ENCODE data around the gene ANO7.

The ANO7 gene

DNA sequence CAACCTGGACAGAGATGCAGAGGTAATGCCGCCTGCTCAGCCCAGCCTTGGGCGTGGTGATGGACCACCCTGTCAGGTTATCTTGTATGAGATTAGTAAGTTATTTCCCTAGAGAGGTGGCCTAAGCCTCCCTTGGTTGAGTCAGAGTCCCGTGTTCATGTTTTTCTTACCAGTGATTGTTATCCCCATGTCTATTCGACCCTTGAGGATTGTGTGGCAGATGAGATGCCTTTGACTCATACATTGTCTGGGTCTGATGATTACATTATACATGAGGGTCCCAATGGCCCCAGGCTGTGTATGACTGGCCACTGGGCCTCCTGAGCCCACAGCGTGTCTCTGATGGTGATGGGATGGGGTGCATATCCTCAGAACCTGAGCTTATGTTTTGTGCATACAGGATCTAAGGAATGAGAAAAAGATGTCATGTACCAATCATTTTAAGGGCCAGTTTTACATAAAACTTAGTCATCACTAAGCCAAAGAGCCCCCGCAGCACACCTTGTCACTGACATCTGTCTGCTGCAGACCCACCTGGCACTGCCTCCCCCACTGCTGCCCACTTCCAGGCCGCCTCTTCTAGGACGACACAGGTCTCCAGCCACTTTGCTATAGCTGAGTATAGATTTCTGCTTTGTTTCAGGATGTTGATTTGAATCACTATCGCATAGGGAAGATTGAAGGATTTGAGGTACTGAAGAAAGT lies 30.5 kb upstream of the ANO7 start:
- no peaks in the 10 kb centered on the region for H3K27me3 ChIP-seq (ENCODE audit: control insufficient read depth, insufficient read depth, low read length)
- no peak overlapping the region for H3K27ac ChIP-seq (ENCODE audit: low read depth, low read length)
- H3K4me1 ChIP-seq (ENCODE audit: control insufficient read depth, insufficient read depth, low read length) = no peaks in the 10 kb centered on the region; the same call in 1 of the 2 replicates
- H3K9me3 ChIP-seq (ENCODE audit: control insufficient read depth, insufficient read depth, low read depth, low read length) = no peaks in the 10 kb centered on the region
- H3K9ac ChIP-seq (ENCODE audit: low read length) = no peak overlapping the region
- peaks cover 32% of the 10 kb centered on the region for H3K36me3 ChIP-seq (ENCODE audit: control insufficient read depth, insufficient read depth, low read length)
- H3K4me3 ChIP-seq (ENCODE audit: low read depth, low read length) = no peak overlapping the region

- H3K36me3 ChIP-seq (ENCODE audit: control insufficient read depth, insufficient read depth, low read length) = peaks cover 33% of the 10 kb centered on the region
- H3K4me3 ChIP-seq (ENCODE audit: low read depth, low read length) = no peak overlapping the region
- no peaks in the 10 kb centered on the region; the same call in 1 of the 2 replicates for H3K4me1 ChIP-seq (ENCODE audit: control insufficient read depth, insufficient read depth, low read length)
- H3K9me3 ChIP-seq (ENCODE audit: control insufficient read depth, insufficient read depth, low read depth, low read length) = no peaks in the 10 kb centered on the region
- no peaks in the 10 kb centered on the region for H3K27me3 ChIP-seq (ENCODE audit: control insufficient read depth, insufficient read depth, low read length)
- H3K27ac ChIP-seq (ENCODE audit: low read depth, low read length) = no peak overlapping the region
- H3K9ac ChIP-seq (ENCODE audit: low read length) = no peak overlapping the region
Observed at GRCh38 chr2:241158546-241158900, 30.0 kb upstream of the ANO7 start.

GRCh38 chr2:241159116-241159515 lies 29.4 kb upstream of the ANO7 start:
- Histone ChIP-seq H3K27ac (ENCODE audit: low read depth, low read length) (no peak overlapping the region), H3K4me1 (ENCODE audit: control insufficient read depth, insufficient read depth, low read length) (no peaks in the 10 kb centered on the region; the same call in 1 of the 2 replicates), H3K4me3 (ENCODE audit: low read depth, low read length) (no peak overlapping the region), H3K36me3 (ENCODE audit: control insufficient read depth, insufficient read depth, low read length) (peaks cover 39% of the 10 kb centered on the region), H3K27me3 (ENCODE audit: control insufficient read depth, insufficient read depth, low read length) (no peaks in the 10 kb centered on the region), H3K9me3 (ENCODE audit: control insufficient read depth, insufficient read depth, low read depth, low read length) (no peaks in the 10 kb centered on the region), H3K9ac (ENCODE audit: low read length) (no peak overlapping the region)

GRCh38 chr2:241160318-241160717 lies 28.2 kb upstream of the ANO7 start:
- H3K9me3 ChIP-seq (ENCODE audit: control insufficient read depth, insufficient read depth, low read depth, low read length) = no peaks in the 10 kb centered on the region
- no peak overlapping the region for H3K9ac ChIP-seq (ENCODE audit: low read length)
- H3K27ac ChIP-seq (ENCODE audit: low read depth, low read length) = no peak overlapping the region
- no peaks in the 10 kb centered on the region; the same call in 1 of the 2 replicates for H3K4me1 ChIP-seq (ENCODE audit: control insufficient read depth, insufficient read depth, low read length)
- no peaks in the 10 kb centered on the region for H3K27me3 ChIP-seq (ENCODE audit: control insufficient read depth, insufficient read depth, low read length)
- H3K4me3 ChIP-seq (ENCODE audit: low read depth, low read length) = no peak overlapping the region
- H3K36me3 ChIP-seq (ENCODE audit: control insufficient read depth, insufficient read depth, low read length) = peaks cover 41% of the 10 kb centered on the region

GRCh38 chr2:241161646-241162281 lies 26.7 kb upstream of the ANO7 start:
- Histone ChIP-seq H3K4me1 (ENCODE audit: control insufficient read depth, insufficient read depth, low read length) (no peaks in the 10 kb centered on the region; the same call in 1 of the 2 replicates), H3K4me3 (ENCODE audit: low read depth, low read length) (no peak overlapping the region), H3K9me3 (ENCODE audit: control insufficient read depth, insufficient read depth, low read depth, low read length) (no peaks in the 10 kb centered on the region), H3K27me3 (ENCODE audit: control insufficient read depth, insufficient read depth, low read length) (no peaks in the 10 kb centered on the region), H3K27ac (ENCODE audit: low read depth, low read length) (no peak overlapping the region), H3K9ac (ENCODE audit: low read length) (no peak overlapping the region), H3K36me3 (ENCODE audit: control insufficient read depth, insufficient read depth, low read length) (peaks cover 49% of the 10 kb centered on the region)

GRCh38 chr2:241163601-241164118 lies 24.8 kb upstream of the ANO7 start:
- H3K4me1 ChIP-seq (ENCODE audit: control insufficient read depth, insufficient read depth, low read length) = no peaks in the 10 kb centered on the region
- peaks cover 53% of the 10 kb centered on the region for H3K36me3 ChIP-seq (ENCODE audit: control insufficient read depth, insufficient read depth, low read length)
- no peak overlapping the region for H3K4me3 ChIP-seq (ENCODE audit: low read depth, low read length)
- H3K27ac ChIP-seq (ENCODE audit: low read depth, low read length) = no peak overlapping the region
- H3K9ac ChIP-seq (ENCODE audit: low read length) = no peak overlapping the region
- H3K27me3 ChIP-seq (ENCODE audit: control insufficient read depth, insufficient read depth, low read length) = no peaks in the 10 kb centered on the region
- no peaks in the 10 kb centered on the region for H3K9me3 ChIP-seq (ENCODE audit: control insufficient read depth, insufficient read depth, low read depth, low read length)

DNA sequence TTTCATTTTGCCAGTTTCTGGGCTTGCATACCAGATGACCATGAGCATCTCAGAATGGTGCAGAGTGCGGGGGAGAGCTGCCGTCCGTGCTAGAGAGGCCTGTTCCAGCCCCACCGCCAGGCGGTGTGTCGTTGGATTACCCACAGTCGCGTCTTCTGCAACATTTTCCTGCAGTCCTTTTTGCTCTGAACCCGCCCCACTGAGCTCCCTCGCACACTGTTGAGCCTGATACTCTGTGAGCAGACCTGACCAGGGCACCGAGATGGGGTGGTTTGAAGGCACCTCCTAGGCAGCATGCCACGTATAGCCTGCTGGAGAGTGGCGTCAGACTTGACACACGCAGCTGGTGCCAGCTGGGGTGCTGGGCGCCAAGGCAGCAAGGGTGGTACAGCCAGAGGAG lies 20.1 kb upstream of the ANO7 start:
- H3K36me3 ChIP-seq (ENCODE audit: control insufficient read depth, insufficient read depth, low read length) = peaks cover 57% of the 10 kb centered on the region
- H3K4me3 ChIP-seq (ENCODE audit: low read depth, low read length) = no peak overlapping the region
- H3K4me1 ChIP-seq (ENCODE audit: control insufficient read depth, insufficient read depth, low read length) = no peaks in the 10 kb centered on the region

DNA sequence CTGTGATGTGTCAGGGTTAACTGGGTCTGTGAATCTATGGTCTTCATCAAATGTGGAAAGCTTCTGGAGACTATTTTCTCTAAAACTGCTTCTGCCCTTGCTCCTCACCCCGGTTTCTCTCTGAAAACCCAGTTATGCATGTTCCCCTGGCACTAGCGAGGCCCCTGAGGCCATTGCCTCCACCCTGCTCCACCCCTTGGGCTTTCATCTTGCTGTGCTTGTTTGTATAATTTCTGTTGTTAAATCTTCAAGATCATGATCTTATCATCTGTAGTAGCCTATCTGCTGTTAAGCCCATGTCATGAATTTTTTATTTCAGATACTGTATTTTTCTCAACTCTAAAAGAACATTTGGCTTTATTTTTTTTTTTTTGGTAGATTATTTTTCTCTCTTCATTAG lies 14.9 kb upstream of the ANO7 start:
- Histone ChIP-seq H3K4me1 (ENCODE audit: control insufficient read depth, insufficient read depth, low read length) (no peaks in the 10 kb centered on the region), H3K4me3 (ENCODE audit: low read depth, low read length) (no peak overlapping the region), H3K27ac (ENCODE audit: low read depth, low read length) (no peak overlapping the region), H3K27me3 (ENCODE audit: control insufficient read depth, insufficient read depth, low read length) (no peaks in the 10 kb centered on the region), H3K9me3 (ENCODE audit: control insufficient read depth, insufficient read depth, low read depth, low read length) (peaks cover 9% of the 10 kb centered on the region; the same call in 1 of the 2 replicates), H3K9ac (ENCODE audit: low read length) (no peak overlapping the region), H3K36me3 (ENCODE audit: control insufficient read depth, insufficient read depth, low read length) (peaks cover 28% of the 10 kb centered on the region)

More for the DNA sequence above, 20.1 kb upstream of the ANO7 start:
- no peak overlapping the region for H3K9ac ChIP-seq (ENCODE audit: low read length)
- H3K9me3 ChIP-seq (ENCODE audit: control insufficient read depth, insufficient read depth, low read depth, low read length) = peaks cover 9% of the 10 kb centered on the region; the same call in 1 of the 2 replicates
- no peak overlapping the region for H3K27ac ChIP-seq (ENCODE audit: low read depth, low read length)
- H3K27me3 ChIP-seq (ENCODE audit: control insufficient read depth, insufficient read depth, low read length) = no peaks in the 10 kb centered on the region

- H3K9me3 ChIP-seq (ENCODE audit: control insufficient read depth, insufficient read depth, low read depth, low read length) = no peaks in the 10 kb centered on the region
- no peak overlapping the region for H3K4me3 ChIP-seq (ENCODE audit: low read depth, low read length)
- H3K9ac ChIP-seq (ENCODE audit: low read length) = no peak overlapping the region
- H3K27me3 ChIP-seq (ENCODE audit: control insufficient read depth, insufficient read depth, low read length) = no peaks in the 10 kb centered on the region
- no peak overlapping the region for H3K27ac ChIP-seq (ENCODE audit: low read depth, low read length)
- peaks cover 8% of the 10 kb centered on the region for H3K36me3 ChIP-seq (ENCODE audit: control insufficient read depth, insufficient read depth, low read length)
- no peaks in the 10 kb centered on the region for H3K4me1 ChIP-seq (ENCODE audit: control insufficient read depth, insufficient read depth, low read length)
Observed at GRCh38 chr2:241177526-241178334, 10.7 kb upstream of the ANO7 start.

DNA sequence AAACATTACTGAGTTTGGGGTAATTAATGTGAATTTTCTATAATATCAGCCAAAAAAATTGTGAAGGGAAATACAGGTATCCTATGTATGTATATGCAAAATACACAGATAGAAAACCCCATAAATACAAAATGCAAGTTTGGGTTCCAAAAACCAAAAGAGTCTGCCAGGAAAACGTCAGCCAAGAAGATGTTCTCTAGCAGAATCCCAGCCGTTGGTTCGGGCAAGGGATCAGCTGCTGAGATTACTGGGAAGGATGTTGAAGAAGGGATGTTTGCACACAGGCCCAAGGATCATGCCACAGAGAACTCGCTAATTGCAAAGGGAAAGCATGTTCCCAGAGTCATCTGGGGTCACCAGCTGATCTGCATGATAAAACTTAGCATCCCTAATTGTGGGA lies 9.5 kb upstream of the ANO7 start:
- Histone ChIP-seq H3K9ac (ENCODE audit: low read length) (no peak overlapping the region), H3K9me3 (ENCODE audit: control insufficient read depth, insufficient read depth, low read depth, low read length) (no peaks in the 10 kb centered on the region), H3K36me3 (ENCODE audit: control insufficient read depth, insufficient read depth, low read length) (peaks cover 10% of the 10 kb centered on the region), H3K4me1 (ENCODE audit: control insufficient read depth, insufficient read depth, low read length) (no peaks in the 10 kb centered on the region), H3K27ac (ENCODE audit: low read depth, low read length) (no peak overlapping the region), H3K27me3 (ENCODE audit: control insufficient read depth, insufficient read depth, low read length) (no peaks in the 10 kb centered on the region), H3K4me3 (ENCODE audit: low read depth, low read length) (no peak overlapping the region)

DNA sequence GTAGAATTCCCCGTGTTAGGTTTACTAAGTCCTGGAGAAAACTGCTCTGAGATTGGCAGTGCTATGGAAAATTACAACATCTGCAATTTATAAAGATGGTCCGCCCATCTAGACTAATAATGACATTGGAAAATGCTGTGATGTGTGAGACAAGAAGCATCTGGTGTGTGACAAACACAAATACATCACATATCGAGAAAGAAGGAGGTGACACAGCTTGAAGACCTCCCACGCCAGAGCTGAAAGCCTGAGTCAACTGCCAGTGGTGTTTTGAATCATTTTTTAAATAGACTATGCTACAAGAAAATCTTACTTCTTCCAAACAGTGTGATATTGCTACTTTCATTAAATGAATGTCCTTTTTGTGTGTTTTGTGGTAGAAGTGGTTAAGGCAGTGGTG lies 8.6 kb upstream of the ANO7 start:
- no peak overlapping the region for H3K27ac ChIP-seq (ENCODE audit: low read depth, low read length)
- H3K4me3 ChIP-seq (ENCODE audit: low read depth, low read length) = no peak overlapping the region
- H3K27me3 ChIP-seq (ENCODE audit: control insufficient read depth, insufficient read depth, low read length) = no peaks in the 10 kb centered on the region
- H3K36me3 ChIP-seq (ENCODE audit: control insufficient read depth, insufficient read depth, low read length) = peaks cover 10% of the 10 kb centered on the region
- no peaks in the 10 kb centered on the region for H3K9me3 ChIP-seq (ENCODE audit: control insufficient read depth, insufficient read depth, low read depth, low read length)
- no peaks in the 10 kb centered on the region for H3K4me1 ChIP-seq (ENCODE audit: control insufficient read depth, insufficient read depth, low read length)
- no peak overlapping the region for H3K9ac ChIP-seq (ENCODE audit: low read length)

Measured in HUES6 (cell line).